Fibroblast of the aortic adventitia (primary cell): ENCODE results near the gene EEPD1. TPM values are rescaled to one million over a fixed set of nuclear protein-coding genes. Genes with fewer than 3 reads are reported as not detected.
"Not testable (repeated sequence)": the region's sequence is repeated elsewhere in the genome, so short reads cannot be mapped to it uniquely, and the experiment has no call there.

Experiments used
- DNase-seq: peaks from one replicate; pipeline ENCODE4 v3.0.0-alpha.2; 2010; ENCODE audit warnings: low read depth
- H3K4me3 ChIP-seq: 2 replicates; pipeline ENCODE4 v1.5.1; 2011; ENCODE audit warnings: low read depth, mild to moderate bottlenecking, control low read depth, low read length, moderate library complexity
- total RNA-seq: library from RNA; depleted of rRNA; stranded (reverse); fragments of >200 nt; gene quantifications from 2 replicates; pipeline ENCODE4 v1.2.3, GENCODE V29; 2012; ENCODE audit warnings: low replicate concordance
- TF ChIP-seq, protein P1 (sequence below): IDR thresholded peaks from 2 replicates; pipeline ENCODE4 v1.5.1; 2011; ENCODE audit warnings: mild to moderate bottlenecking, low read length, control low read depth, inconsistent platforms; ENCODE audit not compliant: insufficient read depth

EEPD1 gene
- total RNA-seq, 1 donor = 5.2 TPM

DNA sequence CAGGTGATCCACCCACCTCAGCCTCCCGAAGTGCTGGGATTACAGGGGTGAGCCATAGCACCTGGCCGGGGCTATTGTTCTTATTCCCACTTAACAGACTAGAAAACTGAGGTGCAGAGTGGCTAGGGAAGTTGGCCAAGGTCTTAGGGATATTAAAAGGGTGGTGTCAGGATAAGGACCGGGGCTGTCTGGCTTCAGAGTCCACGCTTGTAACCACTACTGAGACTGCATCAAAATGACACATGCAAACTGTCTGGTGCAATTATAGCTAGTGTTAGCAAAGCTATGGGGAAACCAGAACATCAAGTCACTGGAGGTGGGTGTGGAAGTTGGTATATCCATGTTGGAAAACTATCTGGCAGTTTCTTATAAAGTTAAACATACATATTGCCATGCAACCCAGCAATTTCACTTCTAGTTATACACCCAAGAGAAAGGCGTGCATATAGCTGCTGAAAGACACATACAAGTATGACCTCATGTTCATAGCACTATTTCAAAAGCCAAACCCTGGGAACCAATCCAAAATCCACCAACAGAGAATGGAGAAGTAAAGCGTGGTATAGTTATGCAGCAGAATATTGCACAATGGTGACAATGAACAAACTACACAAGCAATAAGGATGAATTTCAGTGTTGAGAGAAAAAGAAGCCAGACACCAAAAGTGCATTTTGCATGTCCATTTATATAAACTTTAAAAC is 33.9 kb upstream of the EEPD1 start:
- peak; percentile 99 for DNase-seq
- TF ChIP-seq, protein P1, sequence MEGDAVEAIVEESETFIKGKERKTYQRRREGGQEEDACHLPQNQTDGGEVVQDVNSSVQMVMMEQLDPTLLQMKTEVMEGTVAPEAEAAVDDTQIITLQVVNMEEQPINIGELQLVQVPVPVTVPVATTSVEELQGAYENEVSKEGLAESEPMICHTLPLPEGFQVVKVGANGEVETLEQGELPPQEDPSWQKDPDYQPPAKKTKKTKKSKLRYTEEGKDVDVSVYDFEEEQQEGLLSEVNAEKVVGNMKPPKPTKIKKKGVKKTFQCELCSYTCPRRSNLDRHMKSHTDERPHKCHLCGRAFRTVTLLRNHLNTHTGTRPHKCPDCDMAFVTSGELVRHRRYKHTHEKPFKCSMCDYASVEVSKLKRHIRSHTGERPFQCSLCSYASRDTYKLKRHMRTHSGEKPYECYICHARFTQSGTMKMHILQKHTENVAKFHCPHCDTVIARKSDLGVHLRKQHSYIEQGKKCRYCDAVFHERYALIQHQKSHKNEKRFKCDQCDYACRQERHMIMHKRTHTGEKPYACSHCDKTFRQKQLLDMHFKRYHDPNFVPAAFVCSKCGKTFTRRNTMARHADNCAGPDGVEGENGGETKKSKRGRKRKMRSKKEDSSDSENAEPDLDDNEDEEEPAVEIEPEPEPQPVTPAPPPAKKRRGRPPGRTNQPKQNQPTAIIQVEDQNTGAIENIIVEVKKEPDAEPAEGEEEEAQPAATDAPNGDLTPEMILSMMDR = no peak
- H3K4me3 ChIP-seq = no peak overlapping the region

DNA sequence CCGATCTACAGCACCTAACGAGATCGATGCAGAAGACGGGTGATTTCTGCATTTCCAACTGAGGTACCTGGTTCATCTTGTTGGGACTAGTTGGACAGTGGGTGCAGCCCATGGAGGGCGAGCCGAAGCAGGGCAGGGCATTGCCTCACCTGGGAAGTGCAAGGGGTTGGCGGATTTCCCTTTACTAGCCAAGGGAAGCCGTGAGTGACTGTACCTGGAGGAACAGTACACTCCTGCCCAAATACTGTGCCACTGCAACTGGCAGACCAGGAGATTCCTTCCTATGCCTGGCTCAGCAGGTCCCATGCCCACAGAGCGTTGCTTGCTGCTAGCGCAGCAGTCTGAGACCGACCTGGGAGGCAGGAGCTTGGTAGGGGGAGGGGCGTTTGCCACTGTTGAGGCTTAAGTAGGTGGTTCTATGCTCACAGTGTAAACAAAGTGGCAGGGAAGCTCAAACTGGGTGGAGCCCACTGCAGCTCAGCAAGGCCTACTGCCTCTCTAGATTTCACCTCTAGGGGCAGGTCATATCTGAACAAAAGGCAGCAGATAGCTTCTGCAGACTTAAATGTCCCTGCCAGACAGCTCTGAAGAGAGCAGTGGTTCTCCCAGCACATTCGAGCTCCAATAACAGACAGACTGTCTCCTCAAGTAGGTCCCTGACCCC is 32.9 kb upstream of the EEPD1 start:
- DNase-seq, H3K4me3 ChIP-seq: not testable (repeated sequence)

DNA sequence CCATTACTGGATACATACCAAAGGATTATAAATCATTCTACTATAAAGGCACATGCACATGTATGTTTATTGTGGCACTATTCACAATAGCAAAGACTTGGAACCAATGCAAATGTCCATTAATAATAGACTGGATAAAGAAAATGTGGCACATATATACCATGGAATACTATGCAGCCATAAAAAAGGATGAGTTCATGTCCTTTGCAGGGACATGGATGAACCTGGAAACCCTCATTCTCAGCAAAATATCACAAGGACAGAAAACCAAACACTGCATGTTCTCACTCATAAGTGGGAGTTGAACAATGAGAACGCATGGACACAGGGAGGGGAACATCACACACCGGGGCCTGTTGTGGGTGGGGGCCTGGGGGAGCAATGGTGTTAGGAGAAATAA is 27.4 kb upstream of the EEPD1 start:
- H3K4me3 ChIP-seq, DNase-seq: not testable (repeated sequence)

DNA sequence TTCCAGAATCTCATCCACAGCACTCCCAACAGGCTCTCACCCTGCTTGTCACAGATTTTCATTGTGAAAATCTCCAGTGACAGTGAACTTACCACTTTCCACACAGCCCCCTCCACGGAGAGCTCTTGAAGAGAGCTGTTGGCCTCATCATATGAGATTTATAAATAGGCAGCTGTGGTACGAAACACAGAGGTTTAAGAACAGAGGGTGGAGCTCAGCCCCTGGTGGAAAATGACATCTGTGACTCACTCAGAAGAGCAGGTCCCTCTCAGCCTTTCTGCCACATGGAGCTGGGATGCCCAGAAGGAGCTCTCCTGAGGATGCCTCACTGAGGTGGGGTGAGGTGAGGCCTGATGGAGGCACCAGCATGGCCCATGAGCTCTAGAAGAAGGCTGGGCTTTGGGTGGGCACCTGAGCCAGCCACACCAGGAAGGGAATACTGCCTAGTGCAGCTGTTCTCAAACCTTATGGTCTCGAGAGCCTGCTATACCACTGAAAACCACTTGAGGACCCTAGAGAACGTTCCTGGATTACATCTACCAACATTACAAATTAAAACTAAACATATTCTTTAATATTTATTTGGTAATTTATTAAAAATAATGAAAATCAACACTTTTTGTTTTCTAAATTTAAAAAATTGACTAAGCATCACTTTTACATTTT is 25.8 kb upstream of the EEPD1 start:
- H3K4me3 ChIP-seq = no peak overlapping the region
- TF ChIP-seq, protein P1 = no peak
- DNase-seq = no peak

DNA sequence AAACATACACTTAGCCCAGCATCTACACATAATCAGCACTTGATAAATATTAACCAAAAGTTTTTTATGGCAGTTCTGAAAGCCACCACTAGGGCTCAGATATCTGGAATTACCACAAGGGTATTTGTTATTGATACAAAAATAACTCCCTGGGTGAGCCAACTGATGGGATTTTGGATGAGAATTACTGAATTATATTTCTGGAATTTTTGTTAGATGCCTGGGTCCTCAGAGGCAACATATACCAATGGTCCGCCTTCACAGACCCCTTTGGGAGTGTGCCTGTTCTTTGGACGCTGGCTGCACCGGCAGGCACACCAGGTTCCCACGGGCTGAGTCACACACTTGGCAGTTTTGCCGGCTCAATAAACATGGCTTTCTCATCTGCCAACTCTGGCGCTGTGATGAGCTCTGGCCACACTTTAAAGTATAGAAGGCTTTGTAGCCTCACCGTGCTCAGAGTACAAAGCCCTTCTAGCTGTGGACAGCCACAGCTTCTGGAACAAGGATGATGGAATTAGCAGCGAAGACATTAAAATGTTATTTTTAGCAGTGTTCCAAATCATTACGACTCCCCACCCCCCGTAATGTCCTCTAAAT is 24.5 kb upstream of the EEPD1 start:
- peak; percentile 91 for DNase-seq
- TF ChIP-seq, protein P1 = peak; percentile 69
- no peak overlapping the region for H3K4me3 ChIP-seq

DNA sequence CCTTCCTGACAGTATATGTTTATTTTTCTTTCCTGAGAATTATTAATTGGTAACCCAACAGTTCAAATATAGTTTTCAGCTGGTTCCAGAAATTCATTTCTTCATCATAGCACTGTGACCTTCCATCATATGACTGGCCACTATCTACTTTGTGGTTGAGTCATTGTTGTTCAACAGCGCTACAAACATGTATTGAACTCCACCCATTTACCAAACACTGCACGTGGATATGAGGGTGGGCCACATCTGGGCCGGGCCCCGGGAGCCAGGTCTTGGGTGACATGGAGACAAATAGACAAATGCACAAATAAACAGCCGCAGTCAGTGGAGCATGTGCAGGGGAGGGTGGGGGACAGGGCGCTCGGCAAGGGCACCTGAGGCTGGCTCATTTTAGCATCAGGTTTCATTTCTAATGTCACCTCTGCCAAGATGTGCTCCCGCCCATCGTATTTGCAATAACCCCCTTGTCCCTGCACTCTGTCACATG is 24.0 kb upstream of the EEPD1 start:
- peak; percentile 60 for DNase-seq
- no peak overlapping the region for H3K4me3 ChIP-seq
- TF ChIP-seq, protein P1 = no peak

DNA sequence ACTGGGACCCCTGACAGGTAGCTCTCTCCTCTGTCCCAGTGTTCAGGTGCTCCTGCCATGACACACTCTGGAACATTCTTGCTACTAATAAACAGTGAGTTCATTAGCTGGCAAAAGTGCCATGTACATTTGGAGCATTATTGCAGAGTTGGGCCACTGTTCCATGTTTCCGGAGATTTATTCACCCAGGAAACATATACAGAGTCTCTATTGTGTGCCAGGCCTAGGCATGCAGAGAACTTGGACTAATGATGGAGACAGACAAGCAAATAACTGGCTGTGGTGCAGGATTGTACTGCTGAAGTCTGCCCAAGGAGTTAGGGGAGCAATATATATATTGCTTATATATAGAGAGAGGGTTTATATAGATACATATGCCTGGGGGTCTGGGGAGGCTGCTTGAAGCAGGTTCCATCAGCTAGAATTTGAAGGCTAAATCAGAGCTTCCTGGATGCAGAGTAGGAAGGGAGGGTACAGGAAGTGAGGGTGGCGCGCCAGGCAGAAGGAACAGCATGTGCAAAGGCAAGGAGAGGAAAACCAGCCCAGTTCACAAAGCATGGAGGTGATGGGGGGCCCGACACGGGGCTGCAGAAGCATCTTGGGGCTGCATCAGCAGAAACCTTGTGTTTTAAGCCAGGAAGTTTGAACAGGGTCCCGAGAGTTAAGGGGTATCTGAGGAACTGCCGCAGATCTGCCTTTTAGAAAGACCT is 22.7 kb upstream of the EEPD1 start:
- no peak for DNase-seq
- TF ChIP-seq, protein P1 = no peak
- H3K4me3 ChIP-seq = no peak overlapping the region
